ES-I3 (cell line): ENCODE measurements around the gene PAX2.

Experiments used
- H3K36me3 ChIP-seq: 2 replicates; pipeline ENCODE4 v1.6.1; 2013; ENCODE audit warnings: mild to moderate bottlenecking, low read length, control low read depth, moderate library complexity; ENCODE audit not compliant: insufficient read depth
- H3K4me1 ChIP-seq: 2 replicates; pipeline ENCODE4 v1.6.1; 2013; ENCODE audit warnings: mild to moderate bottlenecking, control low read depth, low read length; ENCODE audit not compliant: insufficient read depth
- H3K9ac ChIP-seq: 2 replicates; pipeline ENCODE4 v1.6.1; 2013; ENCODE audit warnings: low read depth, mild to moderate bottlenecking, low read length, moderate library complexity
- H3K9me3 ChIP-seq: 2 replicates; pipeline ENCODE4 v1.6.1; 2013; ENCODE audit warnings: mild to moderate bottlenecking, low read length, moderate library complexity; ENCODE audit not compliant: control insufficient read depth, insufficient read depth

The PAX2 gene

GRCh38 chr10:100748231-100749058, 3.1 kb downstream of the PAX2 start:
- no peaks in the 10 kb centered on the region for H3K36me3 ChIP-seq
- no peaks in the 10 kb centered on the region for H3K9me3 ChIP-seq
- peak overlapping the region; percentile 6; the same call in 1 of the 2 replicates for H3K9ac ChIP-seq
- H3K4me1 ChIP-seq, result peaks cover under 1% of the 10 kb centered on the region

- no peaks in the 10 kb centered on the region; the same call in 1 of the 2 replicates for H3K4me1 ChIP-seq
- H3K9ac ChIP-seq, result 0 out of 2 replicates have a peak overlapping the region, but pooled peaks have one; percentile 13
- no peaks in the 10 kb centered on the region for H3K9me3 ChIP-seq
- H3K36me3 ChIP-seq, result no peaks in the 10 kb centered on the region
Measured at GRCh38 chr10:100749059-100749308, 3.6 kb downstream of the PAX2 start.

- 0 out of 2 replicates have a peak overlapping the region, but pooled peaks have one; percentile 13 for H3K9ac ChIP-seq
- H3K4me1 ChIP-seq, result no peaks in the 10 kb centered on the region; the same call in 1 of the 2 replicates
- no peaks in the 10 kb centered on the region for H3K9me3 ChIP-seq
- H3K36me3 ChIP-seq, result no peaks in the 10 kb centered on the region
Measured at GRCh38 chr10:100749309-100750217, 4.2 kb downstream of the PAX2 start.

- Histone ChIP-seq H3K4me1 (no peaks in the 10 kb centered on the region; the same call in 1 of the 2 replicates), H3K9ac (no peak overlapping the region), H3K36me3 (no peaks in the 10 kb centered on the region), H3K9me3 (no peaks in the 10 kb centered on the region)
Measured at GRCh38 chr10:100750291-100751210, 5.2 kb downstream of the PAX2 start.

- Histone ChIP-seq H3K4me1 (no peaks in the 10 kb centered on the region; the same call in 1 of the 2 replicates), H3K9ac (no peak overlapping the region), H3K9me3 (no peaks in the 10 kb centered on the region), H3K36me3 (no peaks in the 10 kb centered on the region)
Measured at GRCh38 chr10:100751211-100751933, 6.0 kb downstream of the PAX2 start.

GRCh38 chr10:100755821-100756220, 10.4 kb downstream of the PAX2 start:
- Histone ChIP-seq H3K9ac (no peak overlapping the region), H3K9me3 (no peaks in the 10 kb centered on the region), H3K4me1 (no peaks in the 10 kb centered on the region), H3K36me3 (no peaks in the 10 kb centered on the region)

- Histone ChIP-seq H3K9ac (no peak overlapping the region), H3K9me3 (no peaks in the 10 kb centered on the region), H3K4me1 (no peaks in the 10 kb centered on the region), H3K36me3 (no peaks in the 10 kb centered on the region)
Measured at GRCh38 chr10:100759331-100759730, 13.9 kb downstream of the PAX2 start.

GRCh38 chr10:100760726-100761125, 15.3 kb downstream of the PAX2 start:
- no peaks in the 10 kb centered on the region for H3K36me3 ChIP-seq
- no peak overlapping the region for H3K9ac ChIP-seq
- no peaks in the 10 kb centered on the region for H3K9me3 ChIP-seq
- H3K4me1 ChIP-seq, result no peaks in the 10 kb centered on the region

- H3K4me1 ChIP-seq, result no peaks in the 10 kb centered on the region
- H3K36me3 ChIP-seq, result no peaks in the 10 kb centered on the region
- no peak overlapping the region for H3K9ac ChIP-seq
- no peaks in the 10 kb centered on the region for H3K9me3 ChIP-seq
Measured at GRCh38 chr10:100761191-100761590, 15.8 kb downstream of the PAX2 start.

GRCh38 chr10:100763043-100763747, 17.8 kb downstream of the PAX2 start:
- H3K9me3 ChIP-seq, result no peaks in the 10 kb centered on the region
- no peak overlapping the region for H3K9ac ChIP-seq
- no peaks in the 10 kb centered on the region for H3K4me1 ChIP-seq
- H3K36me3 ChIP-seq, result no peaks in the 10 kb centered on the region

- Histone ChIP-seq H3K9ac (no peak overlapping the region), H3K4me1 (no peaks in the 10 kb centered on the region), H3K36me3 (no peaks in the 10 kb centered on the region), H3K9me3 (no peaks in the 10 kb centered on the region)
Measured at GRCh38 chr10:100766693-100767421, 21.5 kb downstream of the PAX2 start.

- Histone ChIP-seq H3K9me3 (no peaks in the 10 kb centered on the region), H3K4me1 (no peaks in the 10 kb centered on the region), H3K36me3 (no peaks in the 10 kb centered on the region), H3K9ac (no peak overlapping the region)
Measured at GRCh38 chr10:100767422-100767775, 22.0 kb downstream of the PAX2 start.

GRCh38 chr10:100769481-100769880, 24.1 kb downstream of the PAX2 start:
- Histone ChIP-seq H3K9ac (no peak overlapping the region), H3K36me3 (no peaks in the 10 kb centered on the region), H3K4me1 (no peaks in the 10 kb centered on the region), H3K9me3 (no peaks in the 10 kb centered on the region)
